Hepatocyte (in vitro differentiated cells): ENCODE measurements around the gene LAMB3. TPM values are rescaled to one million over a fixed set of nuclear protein-coding genes. Genes with fewer than 3 reads are reported as not detected.

Experiments
- DNase-seq: peaks from one replicate; pipeline ENCODE4 v3.0.0-alpha.2; 2016; ENCODE audit warnings: low spot score
- H2AFZ ChIP-seq: fragments of 200-600 bp; sonication (generic); 2 replicates; pipeline ENCODE4 v1.6.0; 2016; ENCODE audit warnings: antibody characterized with exemption, mild to moderate bottlenecking
- H3K27ac ChIP-seq: fragments of 200-600 bp; sonication (generic); 2 replicates; pipeline ENCODE4 v1.5.1; 2016; ENCODE audit warnings: mild to moderate bottlenecking
- H3K27me3 ChIP-seq: fragments of 200-600 bp; sonication (generic); 2 replicates; pipeline ENCODE4 v1.6.1; 2016
- H3K36me3 ChIP-seq: fragments of 200-600 bp; sonication (generic); replicated peaks from 2 replicates; pipeline ENCODE4 v1.5.1; 2016; ENCODE audit warnings: low read depth; ENCODE audit not compliant: insufficient read depth
- H3K4me1 ChIP-seq: fragments of 200-600 bp; sonication (generic); 2 replicates; pipeline ENCODE4 v1.5.1; 2016; ENCODE audit warnings: mild to moderate bottlenecking, moderate library complexity; ENCODE audit not compliant: insufficient read depth
- H3K4me2 ChIP-seq: fragments of 200-600 bp; sonication (generic); 2 replicates; pipeline ENCODE4 v1.6.0; 2016
- H3K4me3 ChIP-seq: fragments of 200-600 bp; sonication (generic); 2 replicates; pipeline ENCODE4 v1.5.1; 2016; ENCODE audit warnings: mild to moderate bottlenecking
- H3K79me2 ChIP-seq: fragments of 200-600 bp; sonication (generic); 2 replicates; pipeline ENCODE4 v1.6.0; 2017; ENCODE audit warnings: mild to moderate bottlenecking
- H3K9me2 ChIP-seq: fragments of 200-600 bp; sonication (generic); replicated peaks from 2 replicates; pipeline ENCODE4 v1.6.0; 2017; ENCODE audit warnings: mild to moderate bottlenecking; ENCODE audit not compliant: insufficient read depth
- H3K9me3 ChIP-seq: fragments of 200-600 bp; sonication (generic); 2 replicates; pipeline ENCODE4 v1.5.1; 2016; ENCODE audit warnings: low read depth, mild to moderate bottlenecking
- H4K20me1 ChIP-seq: fragments of 200-600 bp; sonication (generic); 2 replicates; pipeline ENCODE4 v1.6.0; 2016; ENCODE audit warnings: mild to moderate bottlenecking; ENCODE audit not compliant: insufficient read depth, poor library complexity, severe bottlenecking
- EZH2 ChIP-seq: fragments of 200-600 bp; sonication (generic); IDR thresholded peaks from 2 replicates; pipeline ENCODE4 v1.6.1; 2016; ENCODE audit warnings: antibody characterized with exemption, mild to moderate bottlenecking, borderline replicate concordance
- EZH2phosphoT487 ChIP-seq: fragments of 200-600 bp; sonication (generic); IDR thresholded peaks from one replicate; pipeline ENCODE4 v1.6.1; 2018; ENCODE audit warnings: antibody characterized with exemption, mild to moderate bottlenecking, low read depth, moderate library complexity; ENCODE audit not compliant: unreplicated experiment, severe bottlenecking
- WGBS: methylation state at CpG from one replicate; pipeline ENCODE4 v1.1.6; 2016; ENCODE audit warnings: low lambda C conversion rate; ENCODE audit errors: missing lambda C conversion rate; 5-methylcytosine and 5-hydroxymethylcytosine counted together
- polyA plus RNA-seq: library from polyadenylated mRNA; unstranded; fragments of >200 nt; fragmentation: Nextera tagmentation; extraction: Ambion mirVana; gene quantifications from 2 replicates; pipeline ENCODE4 v1.2.1, GENCODE V29; 2016
- total RNA-seq: library from RNA; depleted of rRNA; stranded (reverse); fragments of >200 nt; gene quantifications from 2 replicates; pipeline ENCODE4 v1.2.3, GENCODE V29; 2014
- TF ChIP-seq, protein P1 (sequence below): fragments of 200-600 bp; sonication (generic); IDR thresholded peaks from 2 replicates; pipeline ENCODE4 v1.5.1; 2016; ENCODE audit warnings: antibody characterized with exemption, mild to moderate bottlenecking; ENCODE audit not compliant: poor library complexity

Gene LAMB3
- total and polyA plus RNA-seq, 2 experiments from 2014 or later = 55.9 to 76.9 TPM

DNA sequence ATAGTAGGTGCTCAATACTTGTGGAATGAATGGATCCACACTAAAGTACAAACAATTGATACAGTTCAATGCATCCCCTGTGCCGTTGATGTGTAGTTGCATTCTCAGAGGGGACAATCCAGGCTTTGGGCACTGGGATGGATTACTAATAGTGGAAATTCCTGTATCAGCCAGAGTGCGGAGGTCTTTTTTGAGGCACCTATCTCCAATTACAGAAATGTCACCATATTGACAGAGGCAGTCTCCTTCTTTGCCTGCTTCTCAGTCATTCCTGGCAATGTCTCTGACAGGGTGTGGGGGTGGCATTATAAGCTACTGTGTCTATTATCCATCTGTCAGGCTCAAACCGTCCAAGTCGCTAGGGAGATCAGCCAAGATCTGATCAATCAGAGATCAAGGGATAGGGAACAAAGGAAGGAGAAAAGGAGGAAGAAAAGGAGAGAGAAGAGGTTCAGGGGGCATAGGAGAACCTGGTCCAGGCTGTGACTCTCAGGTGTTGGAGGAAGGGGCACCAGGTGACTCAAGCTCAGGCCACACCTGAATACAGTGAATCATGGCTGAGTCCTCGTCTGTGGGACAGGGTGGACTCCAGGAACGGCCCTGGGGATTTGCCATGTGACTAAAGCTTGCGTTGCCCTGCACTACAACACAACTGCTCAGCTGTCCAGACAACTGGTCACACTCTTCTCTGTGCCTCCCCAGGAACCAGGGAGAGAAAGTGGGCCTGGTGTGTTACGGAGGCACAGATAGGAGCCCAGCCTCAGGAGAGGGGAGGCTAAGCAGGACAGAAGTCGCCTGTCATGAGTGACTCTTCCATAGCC, 3.4 kb upstream of the LAMB3 start:
- no peak overlapping the region for H3K4me2 ChIP-seq
- WGBS = 80% methylated on average over 9 of the region's 9 CpGs
- no peak overlapping the region for H3K4me3 ChIP-seq
- H3K27me3 ChIP-seq = no peaks in the 10 kb centered on the region
- no peak overlapping the region for H2AFZ ChIP-seq
- H3K9me3 ChIP-seq = no peaks in the 10 kb centered on the region
- H3K79me2 ChIP-seq = peaks cover 11% of the 10 kb centered on the region
- H3K27ac ChIP-seq = peak overlapping the region; percentile 97
- peak; percentile 68 for DNase-seq
- no peaks in the 10 kb centered on the region for H3K36me3 ChIP-seq
- H3K9me2 ChIP-seq = no peaks in the 10 kb centered on the region
- H3K4me1 ChIP-seq = peaks cover 29% of the 10 kb centered on the region
- H4K20me1 ChIP-seq = no peaks in the 10 kb centered on the region
- TF ChIP-seq EZH2 (no peak), EZH2phosphoT487 (no peak)
- TF ChIP-seq, protein P1, sequence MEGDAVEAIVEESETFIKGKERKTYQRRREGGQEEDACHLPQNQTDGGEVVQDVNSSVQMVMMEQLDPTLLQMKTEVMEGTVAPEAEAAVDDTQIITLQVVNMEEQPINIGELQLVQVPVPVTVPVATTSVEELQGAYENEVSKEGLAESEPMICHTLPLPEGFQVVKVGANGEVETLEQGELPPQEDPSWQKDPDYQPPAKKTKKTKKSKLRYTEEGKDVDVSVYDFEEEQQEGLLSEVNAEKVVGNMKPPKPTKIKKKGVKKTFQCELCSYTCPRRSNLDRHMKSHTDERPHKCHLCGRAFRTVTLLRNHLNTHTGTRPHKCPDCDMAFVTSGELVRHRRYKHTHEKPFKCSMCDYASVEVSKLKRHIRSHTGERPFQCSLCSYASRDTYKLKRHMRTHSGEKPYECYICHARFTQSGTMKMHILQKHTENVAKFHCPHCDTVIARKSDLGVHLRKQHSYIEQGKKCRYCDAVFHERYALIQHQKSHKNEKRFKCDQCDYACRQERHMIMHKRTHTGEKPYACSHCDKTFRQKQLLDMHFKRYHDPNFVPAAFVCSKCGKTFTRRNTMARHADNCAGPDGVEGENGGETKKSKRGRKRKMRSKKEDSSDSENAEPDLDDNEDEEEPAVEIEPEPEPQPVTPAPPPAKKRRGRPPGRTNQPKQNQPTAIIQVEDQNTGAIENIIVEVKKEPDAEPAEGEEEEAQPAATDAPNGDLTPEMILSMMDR = no peak

DNA sequence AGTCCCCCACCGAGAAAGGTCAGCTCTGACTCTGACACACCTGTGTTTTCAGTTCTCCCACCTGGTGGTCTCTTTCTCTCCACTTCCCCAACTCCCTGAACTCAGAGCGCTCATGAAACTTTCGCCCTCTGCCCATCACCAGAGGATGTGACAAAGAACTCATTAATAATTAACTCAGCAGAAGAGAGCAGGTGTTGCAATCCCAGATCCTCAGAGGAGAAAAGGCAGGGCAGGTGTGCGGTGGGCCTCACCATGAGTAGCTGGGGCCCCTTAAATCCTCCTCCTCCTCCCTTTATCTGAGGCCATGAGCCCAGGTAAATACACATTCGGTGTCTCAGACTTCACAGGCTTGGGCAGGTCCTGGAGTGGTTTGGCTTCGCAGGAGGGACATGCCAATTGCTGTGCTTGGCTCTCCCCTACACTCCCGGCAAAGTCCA, 1.7 kb upstream of the LAMB3 start:
- Histone ChIP-seq H2AFZ (no peak overlapping the region), H3K4me3 (no peak overlapping the region), H4K20me1 (no peaks in the 10 kb centered on the region), H3K27me3 (no peaks in the 10 kb centered on the region), H3K79me2 (peaks cover 16% of the 10 kb centered on the region), H3K27ac (peak overlapping the region; percentile 97), H3K4me2 (peak overlapping the region; percentile 70), H3K9me2 (no peaks in the 10 kb centered on the region), H3K4me1 (peaks cover 32% of the 10 kb centered on the region), H3K9me3 (no peaks in the 10 kb centered on the region), H3K36me3 (no peaks in the 10 kb centered on the region)
- peak; percentile 74 for DNase-seq
- WGBS = 57% methylated on average over 7 of the region's 7 CpGs
- TF ChIP-seq, protein P1 = no peak
- TF ChIP-seq EZH2 (no peak), EZH2phosphoT487 (no peak)

DNA sequence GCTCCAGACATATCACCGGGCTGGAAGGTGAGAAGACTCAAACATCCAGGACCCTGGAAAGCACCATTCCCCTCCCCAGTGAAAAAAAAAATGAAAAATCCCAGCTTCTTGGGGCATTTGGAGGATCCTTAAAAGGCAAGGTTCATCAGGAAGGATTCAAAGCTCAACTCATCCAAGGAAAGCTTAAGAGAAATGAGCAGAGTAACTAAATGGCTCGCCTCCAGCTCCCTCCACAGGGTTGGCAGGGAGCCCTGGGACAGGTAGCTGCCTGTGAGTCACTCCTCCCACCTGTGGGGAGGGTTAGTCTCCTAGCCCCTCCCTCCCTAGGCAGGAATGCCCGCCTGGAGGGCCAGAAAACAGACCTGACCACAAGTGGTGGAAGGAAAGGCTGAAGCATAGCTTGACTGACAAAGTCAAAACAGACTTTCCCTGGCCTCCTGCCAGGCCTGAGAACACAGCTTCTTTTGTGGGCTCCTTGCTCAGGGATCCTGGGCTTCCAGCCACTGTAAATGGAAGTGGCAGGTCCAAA, 712 bp upstream of the LAMB3 start:
- Histone ChIP-seq H3K79me2 (peaks cover 24% of the 10 kb centered on the region), H2AFZ (no peak overlapping the region), H3K27ac (peak overlapping the region; percentile 97), H4K20me1 (no peaks in the 10 kb centered on the region), H3K27me3 (no peaks in the 10 kb centered on the region), H3K9me2 (no peaks in the 10 kb centered on the region), H3K4me2 (peak overlapping the region; percentile 70), H3K4me3 (no peak overlapping the region), H3K36me3 (no peaks in the 10 kb centered on the region), H3K9me3 (no peaks in the 10 kb centered on the region), H3K4me1 (peaks cover 40% of the 10 kb centered on the region)
- WGBS = 49% methylated on average over 3 of the region's 3 CpGs
- TF ChIP-seq, protein P1 = no peak
- no peak for TF ChIP-seq EZH2
- no peak for TF ChIP-seq EZH2phosphoT487
- peak; percentile 95 for DNase-seq
